SK-N-SH (cell line): ENCODE data around the gene IRF2BP1. TPM values are rescaled to one million over a fixed set of nuclear protein-coding genes. Genes with fewer than 3 reads are reported as not detected.

Source experiments
- CTCF ChIA-PET: fragments of 300-600, 350-600 bp; formaldehyde crosslinking; extraction: SDS; loops from one replicate; lab custom pipeline; 2021; lab: Yijun Ruan, JAX
- POLR2A ChIA-PET: fragments of 350-600 bp; sonication (Branson Sonifier 250); formaldehyde crosslinking; extraction: SDS; loops from one replicate; lab custom pipeline; 2020; ENCODE audit warnings: antibody characterized with exemption, inconsistent platforms; lab: Yijun Ruan, JAX
- DNase-seq: peaks from one replicate; pipeline ENCODE4 v3.0.0; 2012
- H2AFZ ChIP-seq: fragments of 200-600 bp; sonication (generic); 2 replicates; pipeline ENCODE4 v1.8.1; 2016; ENCODE audit warnings: antibody characterized with exemption, mild to moderate bottlenecking, low read depth
- H3F3A ChIP-seq: fragments of 200-600 bp; sonication (generic); replicated peaks from 2 replicates; pipeline ENCODE3; 2016; ENCODE audit warnings: antibody characterized with exemption, mild to moderate bottlenecking; ENCODE audit not compliant: insufficient read depth
- H3K27ac ChIP-seq, 2 experiments: fragments of 200-500 bp in 1 of 2; fragments of 200-600 bp in 1 of 2; sonication (Bioruptor generic) in 1 of 2; sonication (generic), shearing (Covaris generic) in 1 of 2; 2 replicates each; pipeline versions ENCODE4 v1.5.1 to v1.6.1; 2014 to 2016; ENCODE audit warnings: low read depth in 2 of 2, inconsistent platforms in 1 of 2, low read length in 1 of 2, mild to moderate bottlenecking in 1 of 2, mixed read lengths in 1 of 2
- H3K27me3 ChIP-seq: fragments of 200-600 bp; sonication (generic), shearing (Covaris generic); 2 replicates; pipeline ENCODE4 v1.6.1; 2016; ENCODE audit warnings: mixed run types; ENCODE audit not compliant: insufficient read depth
- H3K36me3 ChIP-seq, 2 experiments: fragments of 200-500 bp in 1 of 2; fragments of 200-600 bp in 1 of 2; sonication (Bioruptor generic) in 1 of 2; sonication (generic) in 1 of 2; replicated peaks in 1 of 2; 2 replicates each; pipeline versions ENCODE3 to v1.5.1; 2014 to 2016; ENCODE audit warnings: low read length in 1 of 2, mild to moderate bottlenecking in 1 of 2; ENCODE audit not compliant: insufficient read depth in 2 of 2, control insufficient read depth in 1 of 2
- H3K4me1 ChIP-seq, 2 experiments: fragments of 200-500 bp in 1 of 2; fragments of 200-600 bp in 1 of 2; sonication (Bioruptor generic) in 1 of 2; sonication (generic), shearing (Covaris generic) in 1 of 2; 2 replicates each; pipeline versions ENCODE4 v1.5.1 to v1.6.1; 2014 to 2016; ENCODE audit warnings: low read depth in 1 of 2, low read length in 1 of 2, mixed run types in 1 of 2; ENCODE audit not compliant: insufficient read depth in 2 of 2, control insufficient read depth in 1 of 2
- H3K4me2 ChIP-seq: fragments of 200-600 bp; sonication (generic), shearing (Covaris generic); 2 replicates; pipeline ENCODE4 v1.6.1; 2017; ENCODE audit warnings: mixed run types
- H3K4me3 ChIP-seq, 2 experiments: fragments of 200-500 bp in 1 of 2; fragments of 200-600 bp in 1 of 2; sonication (Bioruptor generic) in 1 of 2; sonication (generic), shearing (Covaris generic) in 1 of 2; 2 replicates each; pipeline versions ENCODE4 v1.5.1 to v1.8.1; 2014 to 2016; ENCODE audit warnings: low read depth in 2 of 2, inconsistent platforms in 1 of 2, low read length in 1 of 2, mild to moderate bottlenecking in 1 of 2, mixed read lengths in 1 of 2, moderate library complexity in 1 of 2
- H3K79me2 ChIP-seq: fragments of 200-600 bp; sonication (generic); 2 replicates; pipeline ENCODE4 v1.8.1; 2017; ENCODE audit warnings: mild to moderate bottlenecking; ENCODE audit not compliant: insufficient read depth
- H3K9ac ChIP-seq: fragments of 200-600 bp; sonication (generic); 2 replicates; pipeline ENCODE4 v1.6.1; 2017; ENCODE audit warnings: mixed run types
- H3K9me2 ChIP-seq: fragments of 200-600 bp; sonication (generic); 2 replicates; pipeline ENCODE4 v1.6.1; 2017; ENCODE audit warnings: mixed run types
- H3K9me3 ChIP-seq: fragments of 200-600 bp; sonication (generic); 2 replicates; pipeline ENCODE4 v1.6.1; 2017; ENCODE audit warnings: mixed run types, mild to moderate bottlenecking, moderate library complexity
- H4K20me1 ChIP-seq: fragments of 200-600 bp; sonication (generic); 2 replicates; pipeline ENCODE4 v1.6.1; 2017; ENCODE audit warnings: mild to moderate bottlenecking, mixed run types; ENCODE audit not compliant: insufficient read depth
- EP300 ChIP-seq, 2 experiments: IDR thresholded peaks; 2 replicates each; pipeline versions ENCODE4 v1.4.0 to v1.6.1; 2012; ENCODE audit warnings: borderline replicate concordance in 1 of 2, low read depth in 1 of 2, low read length in 1 of 2
- EZH2phosphoT487 ChIP-seq: fragments of 200-600 bp; sonication (generic); IDR thresholded peaks from 2 replicates; pipeline ENCODE4 v1.6.1; 2017; ENCODE audit warnings: low read depth, mixed run types, mild to moderate bottlenecking, antibody characterized with exemption, moderate library complexity, borderline replicate concordance
- FOXJ3 ChIP-seq: sonication (generic); formaldehyde crosslinking; IDR thresholded peaks from 2 replicates; pipeline ENCODE4 v1.5.1; 2020; ENCODE audit warnings: mild to moderate bottlenecking, missing genetic modification reagents
- FOXM1 ChIP-seq: IDR thresholded peaks from 2 replicates; pipeline ENCODE4 v1.4.0; 2012; ENCODE audit warnings: low read depth, mild to moderate bottlenecking
- JUND ChIP-seq: IDR thresholded peaks from 2 replicates; pipeline ENCODE4 v1.4.0; 2012
- MEF2A ChIP-seq: IDR thresholded peaks from 2 replicates; pipeline ENCODE4 v1.4.0; 2012; ENCODE audit warnings: low read depth, borderline replicate concordance
- MXI1 ChIP-seq: IDR thresholded peaks from 2 replicates; pipeline ENCODE4 v1.6.1; 2012; ENCODE audit warnings: mild to moderate bottlenecking, low read depth, low read length, improper control_type of control experiment
- NFIC ChIP-seq: IDR thresholded peaks from 2 replicates; pipeline ENCODE4 v1.4.0; 2012; ENCODE audit warnings: borderline replicate concordance
- POLR2AphosphoS5 ChIP-seq: IDR thresholded peaks from 2 replicates; pipeline ENCODE4 v1.6.1; 2012; ENCODE audit warnings: low read depth, low read length
- RCOR1 ChIP-seq: fragments of 150-350 bp; IDR thresholded peaks from 2 replicates; pipeline ENCODE4 v1.6.1; 2017; ENCODE audit warnings: antibody characterized with exemption, low read length
- RXRA ChIP-seq: IDR thresholded peaks from 2 replicates; pipeline ENCODE4 v1.4.0; 2012; ENCODE audit warnings: low read depth, mild to moderate bottlenecking, borderline replicate concordance
- TCF12 ChIP-seq: IDR thresholded peaks from 2 replicates; pipeline ENCODE4 v1.4.0; 2012
- WGBS: methylation state at CpG from one replicate; pipeline ENCODE4 v1.1.6; 2017; ENCODE audit warnings: low lambda C conversion rate; 5-methylcytosine and 5-hydroxymethylcytosine counted together
- polyA plus RNA-seq, 3 experiments: library from polyadenylated mRNA; depleted of rRNA; stranded (reverse); fragments of >200 nt; gene quantifications; 2 replicates each; pipeline ENCODE4 v1.2.3, GENCODE V29; 2012
- TF ChIP-seq, protein P1 (sequence below): IDR thresholded peaks from 2 replicates; pipeline ENCODE4; 2012
- TF ChIP-seq, protein P2 (sequence below): IDR thresholded peaks from 2 replicates; pipeline ENCODE4 v1.4.0; 2012; ENCODE audit warnings: low read depth

IRF2BP1 gene
- polyA plus RNA-seq, 1 of the 3 experiments (the other 2 are of a cell fraction) = 16.8 TPM

- no peaks in the 10 kb centered on the region for H4K20me1 ChIP-seq
- ChIA-PET CTCF (interaction anchor here (0.9 to 3.7 kb wide), 12 partner anchors 10 to 127 kb away, joined by 3 to 15 read pairs (median 4); partner anchors contain the start of genes FOXA3, IRF2BP1 and SYMPK), POLR2A (interaction anchor here (0.6 to 3.2 kb wide), 5 partner anchors 10 to 93 kb away, joined by 3 to 19 read pairs (median 5); partner anchors contain the start of genes CCDC61 and IRF2BP1)
- DNase-seq = peak; percentile 59
- no peaks in the 10 kb centered on the region for H3K9me2 ChIP-seq
- H3K9ac ChIP-seq = peak within 1 kb of the TSS; percentile 76
- H3F3A ChIP-seq = peaks cover 13% of the 10 kb centered on the region
- H3K79me2 ChIP-seq = peaks cover 5% of the 10 kb centered on the region; the same call in 1 of the 2 replicates
- H3K36me3 ChIP-seq = peaks cover 3 to 20% of the 10 kb centered on the region in 2 experiments
- no peaks in the 10 kb centered on the region for H3K9me3 ChIP-seq
- peak within 1 kb of the TSS; percentile 60 to 82 for H3K4me3 ChIP-seq
- no peaks in the 10 kb centered on the region for H3K27me3 ChIP-seq
- peak within 1 kb of the TSS; percentile 88 for H3K4me2 ChIP-seq
- H3K27ac ChIP-seq = peak within 1 kb of the TSS; percentile 80 to 91
- peaks cover 0 to 8% of the 10 kb centered on the region in 2 experiments; a peak in 1 of 4 replicates for H3K4me1 ChIP-seq
- TF ChIP-seq EP300 (IDR thresholded peaks at IDR 0.05; ENCODE audit: borderline replicate concordance in 1 of 2, low read depth in 1 of 2, low read length in 1 of 2) = no peak
- no peak for TF ChIP-seq POLR2AphosphoS5
- no peak for TF ChIP-seq JUND
- TF ChIP-seq, protein P1, sequence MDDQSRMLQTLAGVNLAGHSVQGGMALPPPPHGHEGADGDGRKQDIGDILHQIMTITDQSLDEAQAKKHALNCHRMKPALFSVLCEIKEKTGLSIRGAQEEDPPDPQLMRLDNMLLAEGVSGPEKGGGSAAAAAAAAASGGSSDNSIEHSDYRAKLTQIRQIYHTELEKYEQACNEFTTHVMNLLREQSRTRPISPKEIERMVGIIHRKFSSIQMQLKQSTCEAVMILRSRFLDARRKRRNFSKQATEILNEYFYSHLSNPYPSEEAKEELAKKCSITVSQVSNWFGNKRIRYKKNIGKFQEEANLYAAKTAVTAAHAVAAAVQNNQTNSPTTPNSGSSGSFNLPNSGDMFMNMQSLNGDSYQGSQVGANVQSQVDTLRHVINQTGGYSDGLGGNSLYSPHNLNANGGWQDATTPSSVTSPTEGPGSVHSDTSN = no peak
- TF ChIP-seq TCF12 = no peak
- TF ChIP-seq NFIC = no peak
- no peak for TF ChIP-seq RXRA
- no peak for TF ChIP-seq EZH2phosphoT487
- no peak for TF ChIP-seq FOXM1
- no peak for TF ChIP-seq MEF2A
- TF ChIP-seq MXI1 = no peak
- no peak for TF ChIP-seq FOXJ3
- TF ChIP-seq RCOR1 = no peak
- WGBS = 2% methylated on average over 31 of the region's 47 CpGs
- H2AFZ ChIP-seq = peak within 1 kb of the TSS; percentile 84; the same call in 1 of the 2 replicates
Measured at GRCh38 chr19:45901912-45902650, 16.1 kb upstream of the IRF2BP1 start, which contains the start of gene MYPOP. Gene MYPOP, minus strand, starts transcription at chr19:45902613. Its CDS starts 840 bp downstream, at chr19:45901773.

DNA sequence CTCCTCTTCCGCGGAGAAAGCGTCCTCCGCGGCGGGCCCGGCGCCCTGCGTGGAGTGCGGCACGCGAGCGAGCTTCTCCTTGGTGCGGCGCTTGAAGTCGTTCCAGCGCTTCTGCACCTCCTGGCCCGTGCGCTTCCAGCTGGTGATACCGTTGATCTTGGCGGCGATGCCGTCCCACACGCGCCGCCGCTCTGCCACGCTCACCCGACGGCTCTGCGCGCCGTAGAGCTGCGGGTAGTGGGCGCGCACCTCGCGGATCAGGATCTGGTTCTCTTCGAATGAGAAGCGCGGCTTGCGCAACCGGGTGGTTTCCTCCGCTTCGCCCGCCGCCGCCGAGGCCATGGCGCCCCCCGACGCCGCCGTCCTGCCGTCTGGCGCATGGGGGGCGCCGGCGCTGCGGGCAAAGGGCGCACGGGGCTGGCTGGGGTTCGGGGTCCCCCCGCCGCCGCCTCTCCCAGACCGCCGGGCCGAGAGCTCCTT is 15.5 kb upstream of the IRF2BP1 start:
- Histone ChIP-seq H3K27ac (no peak overlapping the region), H3K36me3 (peaks cover 3 to 20% of the 10 kb centered on the region in 2 experiments), H3K9me3 (no peaks in the 10 kb centered on the region), H3K9me2 (no peaks in the 10 kb centered on the region), H4K20me1 (no peaks in the 10 kb centered on the region), H2AFZ (no peak overlapping the region), H3F3A (peaks cover 13% of the 10 kb centered on the region), H3K79me2 (peaks cover 5% of the 10 kb centered on the region; the same call in 1 of the 2 replicates), H3K4me1 (peaks cover 0 to 8% of the 10 kb centered on the region in 2 experiments; a peak in 1 of 4 replicates), H3K4me2 (peak overlapping the region; percentile 88), H3K9ac (peak overlapping the region; percentile 76; the same call in 1 of the 2 replicates), H3K4me3 (peak overlapping the region; percentile 60 to 70), H3K27me3 (no peaks in the 10 kb centered on the region)
- DNase-seq = peak; percentile 71
- POLR2A ChIA-PET = interaction anchor here (1.1 to 3.2 kb wide), 3 partner anchors 10 to 53 kb away, joined by 3 to 19 read pairs (median 6); partner anchors contain the start of gene IRF2BP1
- TF ChIP-seq, protein P2, sequence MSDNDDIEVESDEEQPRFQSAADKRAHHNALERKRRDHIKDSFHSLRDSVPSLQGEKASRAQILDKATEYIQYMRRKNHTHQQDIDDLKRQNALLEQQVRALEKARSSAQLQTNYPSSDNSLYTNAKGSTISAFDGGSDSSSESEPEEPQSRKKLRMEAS = peak; percentile 22; the same call in 1 of the 2 replicates
- TF ChIP-seq EP300 (IDR thresholded peaks at IDR 0.05; ENCODE audit: borderline replicate concordance in 1 of 2, low read depth in 1 of 2, low read length in 1 of 2) = no peak
- CTCF ChIA-PET = interaction anchor here (1.0 to 3.7 kb wide), 7 partner anchors 9 to 127 kb away, joined by 3 to 15 read pairs (median 7); partner anchors contain the start of genes FOXA3, IRF2BP1 and SYMPK
- 48% methylated on average over 35 of the region's 69 CpGs for WGBS
